Measurements from ENCODE around the gene EFNB1. TPM values are rescaled to one million over a fixed set of nuclear protein-coding genes. Genes with fewer than 3 reads are reported as not detected.

The EFNB1 gene
- total and polyA plus RNA-seq, 2 donors (not counting 1 experiment from before 2014, with no cell fraction given), result 1.5 to 3.2 TPM

GRCh38 chrX:68846536-68846935 lies 17.7 kb downstream of the EFNB1 start:
- no peak overlapping the region for H3K4me3 Mint-ChIP-seq
- H3K4me1 ChIP-seq (ENCODE audit: control insufficient read depth in 2 of 2, insufficient read depth in 2 of 2, low read length in 2 of 2), result no peaks in the 10 kb centered on the region

GRCh38 chrX:68847172-68847571 lies 18.4 kb downstream of the EFNB1 start:
- H3K4me3 ChIP-seq (ENCODE audit: control extremely low read depth in 1 of 5, extremely low read depth in 1 of 5, insufficient read depth in 1 of 5, low read depth in 2 of 5, low read length in 4 of 5), result no peak overlapping the region
- no peaks in the 10 kb centered on the region for H4K20me1 ChIP-seq (ENCODE audit: control insufficient read depth, insufficient read depth, low read length, poor library complexity, severe bottlenecking)
- no peaks in the 10 kb centered on the region for H3K36me3 ChIP-seq (replicated peaks in 1 of 2; ENCODE audit: control extremely low read depth in 1 of 2, control insufficient read depth in 1 of 2, extremely low read depth in 1 of 2, insufficient read depth in 2 of 2, low read length in 1 of 2)
- H3K4me3 Mint-ChIP-seq, result no peak overlapping the region
- no peaks in the 10 kb centered on the region for H3K9me3 Mint-ChIP-seq (ENCODE audit: insufficient read depth)
- TF ChIP-seq EZH2 (IDR thresholded peaks at IDR 0.05; ENCODE audit: borderline replicate concordance, insufficient read depth, low read depth, low read length, poor library complexity, severe bottlenecking), result no peak
- TF ChIP-seq CTCF (IDR thresholded peaks at IDR 0.05), result no peak
- no peaks in the 10 kb centered on the region for H3K27me3 ChIP-seq (replicated peaks in 1 of 4; ENCODE audit: control extremely low read depth in 1 of 4, control insufficient read depth in 3 of 4, insufficient read depth in 4 of 4, low read length in 3 of 4)
- no peaks in the 10 kb centered on the region for H3K79me2 ChIP-seq (ENCODE audit: control insufficient read depth, insufficient read depth, low read length)
- H3K9me3 ChIP-seq (ENCODE audit: control extremely low read depth in 1 of 3, control insufficient read depth in 2 of 3, insufficient read depth in 1 of 3, low read length in 2 of 3), result no peaks in the 10 kb centered on the region
- ATAC-seq (ENCODE audit: low read depth), result no peak
- ChIA-PET POLR2A (no interaction called here), CTCF (no interaction called here)
- no peaks in the 10 kb centered on the region for H3K4me1 Mint-ChIP-seq
- no peak overlapping the region for H3K27ac ChIP-seq (ENCODE audit: low read length in 2 of 2)
- WGBS (ENCODE audit: insufficient coverage), result 100% methylated on average over 2 of the region's 4 CpGs
- H3K27me3 Mint-ChIP-seq, result no peaks in the 10 kb centered on the region
- H3K9ac ChIP-seq (ENCODE audit: low read length), result no peak overlapping the region
- H3K4me2 ChIP-seq (replicated peaks; ENCODE audit: low read depth, low read length, poor library complexity, severe bottlenecking), result no peak overlapping the region
- intact Hi-C loops (cut with micrococcal nuclease), result no loop called here
- no peak overlapping the region for H2AFZ ChIP-seq (ENCODE audit: insufficient read depth, low read depth, low read length, poor library complexity, severe bottlenecking)
- DNase-seq, result no peak
- H3K27ac Mint-ChIP-seq, result no peak overlapping the region
- no peaks in the 10 kb centered on the region for H3K4me1 ChIP-seq (ENCODE audit: control insufficient read depth in 2 of 2, insufficient read depth in 2 of 2, low read length in 2 of 2)

More at GRCh38 chrX:68846536-68846935, 17.7 kb downstream of the EFNB1 start:
- no peaks in the 10 kb centered on the region for H3K9me3 ChIP-seq (ENCODE audit: control extremely low read depth in 1 of 3, control insufficient read depth in 2 of 3, insufficient read depth in 1 of 3, low read length in 2 of 3)
- TF ChIP-seq EZH2 (IDR thresholded peaks at IDR 0.05; ENCODE audit: borderline replicate concordance, insufficient read depth, low read depth, low read length, poor library complexity, severe bottlenecking), result no peak
- TF ChIP-seq CTCF (IDR thresholded peaks at IDR 0.05), result no peak
- DNase-seq, result no peak
- ChIA-PET POLR2A (no interaction called here), CTCF (interaction anchor here (1.6 kb wide), 1 partner anchor 19 kb away, joined by 3 read pairs; no protein-coding TSS in a partner anchor)
- no peaks in the 10 kb centered on the region for H3K9me3 Mint-ChIP-seq (ENCODE audit: insufficient read depth)
- no peaks in the 10 kb centered on the region for H3K36me3 ChIP-seq (replicated peaks in 1 of 2; ENCODE audit: control extremely low read depth in 1 of 2, control insufficient read depth in 1 of 2, extremely low read depth in 1 of 2, insufficient read depth in 2 of 2, low read length in 1 of 2)
- H3K4me2 ChIP-seq (replicated peaks; ENCODE audit: low read depth, low read length, poor library complexity, severe bottlenecking), result no peak overlapping the region
- H2AFZ ChIP-seq (ENCODE audit: insufficient read depth, low read depth, low read length, poor library complexity, severe bottlenecking), result no peak overlapping the region
- intact Hi-C loops (cut with micrococcal nuclease), result no loop called here
- no peak overlapping the region for H3K27ac Mint-ChIP-seq
- H3K9ac ChIP-seq (ENCODE audit: low read length), result no peak overlapping the region
- H4K20me1 ChIP-seq (ENCODE audit: control insufficient read depth, insufficient read depth, low read length, poor library complexity, severe bottlenecking), result no peaks in the 10 kb centered on the region
- no peaks in the 10 kb centered on the region for H3K27me3 Mint-ChIP-seq
- H3K79me2 ChIP-seq (ENCODE audit: control insufficient read depth, insufficient read depth, low read length), result no peaks in the 10 kb centered on the region
- no peak overlapping the region for H3K4me3 ChIP-seq (ENCODE audit: control extremely low read depth in 1 of 5, extremely low read depth in 1 of 5, insufficient read depth in 1 of 5, low read depth in 2 of 5, low read length in 4 of 5)
- 100% methylated on average over 2 of the region's 6 CpGs for WGBS (ENCODE audit: insufficient coverage)
- H3K4me1 Mint-ChIP-seq, result no peaks in the 10 kb centered on the region
- H3K27me3 ChIP-seq (replicated peaks in 1 of 4; ENCODE audit: control extremely low read depth in 1 of 4, control insufficient read depth in 3 of 4, insufficient read depth in 4 of 4, low read length in 3 of 4), result no peaks in the 10 kb centered on the region
- H3K27ac ChIP-seq (ENCODE audit: low read length in 2 of 2), result no peak overlapping the region
- no peak for ATAC-seq (ENCODE audit: low read depth)
